Thyroid gland (tissue), 4 donors: ENCODE measurements around the gene MYADML2.

ENCODE experiments used
- CTCF ChIP-seq, 6 experiments: fragments of 200-600 bp in 3 of 6; fragments of 450-650 bp in 3 of 6; sonication (generic) in 3 of 6; IDR thresholded peaks; one replicate each; pipeline ENCODE4 v1.5.1; 2016 to 2019; ENCODE audit warnings: antibody characterized with exemption in 6 of 6, mild to moderate bottlenecking in 2 of 6, inconsistent platforms in 1 of 6, moderate library complexity in 1 of 6
- POLR2A ChIP-seq, 2 donors: fragments of 450-650 bp; IDR thresholded peaks; one replicate each; pipeline ENCODE4 v1.6.1; 2017; ENCODE audit warnings: antibody characterized with exemption in 2 of 2, mild to moderate bottlenecking in 2 of 2, moderate library complexity in 1 of 2

GRCh38 chr17:81925860-81926450 is 21.1 kb downstream of the MYADML2 start:
- TF ChIP-seq CTCF (IDR thresholded peaks at IDR 0.05) (no peak), POLR2A (IDR thresholded peaks at IDR 0.05) (no peak)
